HG02885 (cell line): ENCODE measurements around the gene DIDO1.
"Not testable (repeated sequence)": the region's sequence is repeated elsewhere in the genome, so short reads cannot be mapped to it uniquely, and the experiment has no call there.

ENCODE experiments used
- ATAC-seq: cut with Tn5 transposase; IDR thresholded peaks from one replicate; pipeline ENCODE4 v1.9.1; 2021; ENCODE audit warnings: mild to moderate bottlenecking; ENCODE audit not compliant: unreplicated experiment, poor library complexity

The DIDO1 gene

GRCh38 chr20:62933966-62934365 is 7.7 kb upstream of the DIDO1 start:
- no peak for ATAC-seq

DNA sequence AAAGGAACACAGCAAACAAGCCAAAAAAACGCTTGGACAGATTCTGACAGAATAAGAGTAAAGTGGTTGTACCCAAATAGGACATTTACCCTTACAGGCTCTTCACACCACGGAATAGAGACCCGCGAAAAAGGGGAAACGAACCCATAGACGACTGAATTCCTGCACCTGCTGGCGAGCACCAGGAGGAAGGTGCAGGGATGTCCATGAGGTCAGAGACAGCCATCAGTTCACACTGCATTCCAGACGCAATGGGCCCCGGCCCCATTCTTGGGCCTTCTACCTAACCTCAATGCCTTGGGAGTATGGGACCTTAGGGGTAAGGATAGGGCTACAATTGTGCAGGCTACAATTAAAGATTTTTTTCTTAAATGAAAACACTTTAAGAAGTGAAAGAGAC is 5.2 kb upstream of the DIDO1 start:
- no peak for ATAC-seq

- ATAC-seq, result no peak
Observed at GRCh38 chr20:62929051-62929538, 2.8 kb upstream of the DIDO1 start.

DNA sequence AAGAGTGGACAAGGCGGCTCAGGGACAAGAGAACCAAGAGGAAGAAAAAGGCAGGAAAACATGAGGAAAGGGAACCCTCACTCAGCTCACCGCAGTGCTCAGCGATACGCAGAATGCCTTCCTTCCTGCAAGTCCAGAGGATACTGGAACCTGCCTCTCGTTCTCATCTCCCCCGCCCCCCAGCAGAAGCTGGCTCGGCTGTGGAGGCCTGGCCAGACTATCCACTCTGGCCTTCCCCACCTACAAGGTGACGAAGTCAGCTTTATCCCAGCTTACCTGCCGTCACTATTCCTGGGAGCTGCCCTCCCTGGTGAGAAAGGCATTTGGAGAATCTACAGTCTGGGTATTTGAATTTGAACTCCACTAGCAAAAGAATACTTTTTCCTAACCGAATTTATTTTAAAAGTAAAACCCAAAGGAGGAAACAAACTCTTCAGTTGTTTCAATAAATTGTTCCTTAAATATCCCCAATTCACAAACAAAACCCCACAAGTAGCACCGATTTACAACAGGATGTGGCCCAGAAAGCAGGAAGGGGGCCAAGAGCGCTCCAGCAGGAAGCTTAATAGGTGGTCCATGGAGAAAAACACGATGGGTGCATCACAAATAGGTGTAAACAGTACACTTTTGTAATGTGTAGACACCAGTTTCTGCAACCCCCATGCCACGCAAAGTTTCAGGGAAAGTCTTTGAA is 2.1 kb upstream of the DIDO1 start:
- ATAC-seq, result no peak

GRCh38 chr20:62927128-62927705 is 912 bp upstream of the DIDO1 start:
- ATAC-seq, result no peak

GRCh38 chr20:62925420-62926228 is 681 bp downstream of the DIDO1 start:
- ATAC-seq, result no peak

DNA sequence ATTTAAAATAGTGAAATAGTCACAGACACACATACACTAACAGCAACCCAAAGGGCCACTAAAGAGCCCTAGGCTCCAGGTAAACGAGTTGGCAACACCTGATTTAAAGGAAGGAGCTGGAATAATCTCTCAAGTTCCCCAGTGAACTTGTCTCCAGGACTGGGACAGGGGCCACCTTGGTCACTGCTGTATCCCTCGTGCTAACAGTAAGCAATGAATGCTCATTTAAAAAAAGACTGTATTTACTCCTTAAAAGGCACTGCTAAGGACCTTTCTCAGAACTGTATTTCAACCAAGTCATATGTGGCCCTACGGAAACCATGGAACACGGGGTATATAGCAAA is 1.3 kb downstream of the DIDO1 start:
- no peak for ATAC-seq

DNA sequence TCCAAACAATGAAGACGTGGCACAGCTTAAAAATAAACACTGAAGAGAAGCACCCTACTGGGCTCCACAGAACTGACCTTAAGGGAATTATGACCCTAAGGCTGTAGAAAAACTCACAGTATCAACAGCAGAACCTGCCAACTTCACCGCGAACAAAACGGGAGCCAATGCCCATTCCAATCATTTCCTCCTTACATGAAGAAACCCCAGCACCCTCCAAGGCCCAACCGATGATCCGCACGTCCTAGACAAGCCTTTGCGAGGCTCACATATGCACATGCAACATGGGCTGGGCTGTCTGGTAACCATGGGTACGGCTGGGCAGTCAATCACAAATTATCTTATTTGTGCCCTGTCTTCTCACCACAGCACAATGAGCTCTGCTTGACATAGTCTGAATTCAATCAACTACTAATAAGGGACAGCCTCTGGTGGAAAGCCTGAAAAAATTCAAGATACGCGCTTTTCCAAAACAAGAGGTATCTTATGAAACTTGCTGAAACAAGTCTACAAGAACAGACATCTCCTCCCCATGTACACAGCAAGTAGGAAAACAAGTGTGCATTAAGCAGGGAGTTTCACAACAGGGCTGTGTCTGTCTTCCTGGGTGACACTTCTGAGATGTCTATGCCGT is 1.7 kb downstream of the DIDO1 start:
- no peak for ATAC-seq

DNA sequence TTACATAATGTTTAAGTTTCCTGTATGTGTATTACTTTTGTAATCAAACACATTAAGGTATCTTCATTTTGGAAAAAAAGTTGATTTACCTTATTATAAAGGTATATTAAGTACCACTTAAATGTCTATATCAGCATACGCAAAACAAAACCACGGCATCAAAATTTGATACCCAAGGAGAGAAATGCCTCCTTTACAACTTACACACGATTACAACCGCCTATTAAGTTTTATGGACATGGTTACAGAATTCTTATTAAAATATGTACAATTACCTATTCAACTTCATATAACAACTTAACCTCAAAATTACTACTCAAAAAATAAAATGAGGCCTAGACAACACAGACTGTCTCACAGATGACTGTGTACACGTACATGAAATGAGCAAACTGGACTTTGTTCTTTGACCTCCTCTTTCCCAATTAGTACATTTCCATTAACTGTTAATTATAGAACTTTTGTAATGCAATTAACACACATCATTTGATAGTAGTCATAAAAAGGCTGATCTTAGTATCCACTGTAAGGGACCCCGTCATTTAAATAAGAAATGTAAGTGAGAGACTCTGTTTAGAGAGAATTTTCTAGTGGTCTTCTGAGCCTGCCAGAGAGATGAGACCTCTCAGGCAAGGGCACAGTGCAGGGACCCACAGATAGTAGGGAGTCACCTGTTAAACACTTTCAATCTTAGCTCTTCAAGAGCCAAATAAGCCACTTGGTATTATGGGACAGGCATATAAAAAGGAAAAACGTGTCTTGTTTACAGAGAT is 2.5 kb downstream of the DIDO1 start:
- no peak for ATAC-seq

GRCh38 chr20:62923059-62923668 is 3.1 kb downstream of the DIDO1 start:
- ATAC-seq, result not testable (repeated sequence)

DNA sequence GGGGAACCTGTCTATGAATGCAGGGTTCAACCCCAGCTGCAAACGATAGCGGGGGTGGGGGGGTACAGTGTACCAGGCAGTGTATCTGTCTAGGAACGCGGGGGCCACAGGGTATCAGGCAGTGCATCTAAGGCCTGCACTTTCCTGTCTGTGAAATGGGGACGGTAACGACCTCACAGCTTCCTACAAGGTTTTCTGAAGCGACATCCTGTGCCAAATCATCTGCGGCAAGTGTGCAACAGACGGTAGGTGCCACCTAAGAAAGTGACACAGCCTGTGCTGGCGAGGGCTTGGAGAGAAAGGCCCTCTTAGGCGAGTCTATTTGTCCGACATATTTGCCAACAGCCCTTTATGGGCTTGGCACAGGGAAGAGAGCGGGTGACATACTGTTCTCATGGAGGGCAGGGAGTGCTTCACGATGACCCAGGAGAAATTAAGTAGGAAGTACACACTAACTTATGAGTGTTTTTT is 3.8 kb downstream of the DIDO1 start:
- no peak for ATAC-seq

DNA sequence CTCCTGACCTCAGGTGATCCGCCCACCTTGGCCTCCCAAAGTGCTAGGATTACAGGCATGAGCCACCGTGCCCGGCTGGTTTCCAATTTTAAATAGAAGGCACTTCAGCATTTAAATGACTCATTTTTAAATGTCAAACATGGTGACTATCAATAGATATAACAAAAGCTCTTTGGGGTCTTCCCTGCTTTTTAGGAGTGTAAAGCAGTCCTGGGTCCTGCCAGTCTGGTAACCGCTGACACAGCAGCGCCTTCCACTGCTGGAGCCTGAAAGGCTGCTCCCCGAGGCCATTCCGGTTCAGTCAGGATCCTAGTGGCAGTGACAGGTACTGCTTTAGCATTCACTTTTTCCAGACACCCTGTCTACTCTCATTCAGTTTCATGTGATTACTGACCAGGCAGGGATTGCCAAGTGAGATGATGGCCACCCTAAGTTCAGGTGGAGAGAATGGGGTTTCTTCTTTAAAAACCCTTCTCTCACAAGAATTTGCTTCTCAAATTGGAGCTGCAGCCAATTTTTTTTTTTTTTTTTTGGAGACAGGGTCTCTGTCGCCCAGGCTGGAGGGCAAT is 5.1 kb downstream of the DIDO1 start:
- ATAC-seq, result no peak

- no peak for ATAC-seq
Observed at GRCh38 chr20:62920039-62920645, 6.2 kb downstream of the DIDO1 start.

- ATAC-seq, result no peak
Observed at GRCh38 chr20:62918831-62919230, 7.5 kb downstream of the DIDO1 start.

DNA sequence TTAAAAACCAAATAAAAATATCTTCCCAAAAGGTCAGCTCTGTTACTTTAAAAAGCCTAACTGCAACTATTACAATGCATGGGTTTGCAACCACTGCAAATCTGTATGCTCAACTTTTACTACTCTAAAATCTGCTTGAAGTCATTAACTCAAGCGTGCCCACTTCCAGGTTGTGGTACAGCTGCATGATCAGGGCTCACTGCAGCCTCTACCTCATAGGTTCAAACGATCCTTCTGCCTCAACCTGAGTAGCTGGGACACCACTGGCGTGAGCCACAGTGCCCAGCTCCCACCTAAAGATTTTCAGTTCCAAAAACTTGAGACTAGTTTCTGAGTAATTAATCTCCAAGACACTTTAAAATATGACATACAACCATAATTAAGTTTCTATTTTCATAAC is 8.2 kb downstream of the DIDO1 start:
- peak; percentile 48 for ATAC-seq

GRCh38 chr20:62917720-62918119 is 8.6 kb downstream of the DIDO1 start:
- ATAC-seq, result no peak

DNA sequence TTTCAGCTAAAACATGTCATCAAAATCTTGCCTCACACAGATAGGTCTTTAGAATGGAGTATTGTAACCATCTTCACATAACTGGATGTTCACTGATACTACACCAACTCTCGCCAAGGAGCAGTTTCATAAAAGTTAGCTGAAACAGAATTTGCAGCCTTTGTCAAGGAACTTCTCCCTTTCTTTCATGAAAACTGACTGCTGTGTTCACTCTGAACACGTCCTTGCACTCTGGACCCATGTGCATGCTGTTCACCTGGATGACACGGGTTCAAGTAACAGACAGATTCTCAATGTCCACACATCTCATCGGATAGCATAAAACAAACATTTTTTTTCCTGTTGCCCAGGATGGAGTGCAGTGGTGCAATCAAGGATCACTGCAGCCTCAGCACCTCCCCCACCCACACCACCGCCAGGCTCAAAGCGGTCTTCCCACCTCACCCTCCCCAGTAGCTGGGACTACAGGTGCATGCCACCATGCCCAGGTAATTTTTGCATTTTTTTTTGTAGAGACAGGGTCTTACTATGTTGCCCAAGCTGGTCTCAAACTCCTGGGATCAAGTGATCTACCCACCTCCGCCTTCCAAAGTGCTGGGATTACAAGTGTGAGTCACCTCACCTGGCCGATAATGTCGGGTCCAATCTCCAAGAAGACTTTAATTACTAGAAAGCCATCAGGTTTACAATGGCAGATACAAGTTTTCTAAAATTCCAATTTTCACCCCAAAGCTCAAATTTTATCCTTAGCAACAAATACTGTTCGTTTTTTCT is 9.4 kb downstream of the DIDO1 start:
- ATAC-seq, result no peak

- ATAC-seq, result no peak
Observed at GRCh38 chr20:62914970-62915457, 11.3 kb downstream of the DIDO1 start.
